PFSK-1 (cell line): ENCODE measurements around the gene CPN1.

Experiments
- FOXP2 ChIP-seq: optimal IDR thresholded peaks from 2 replicates; pipeline ENCODE3; 2011; ENCODE audit warnings: borderline replicate concordance, control low read depth, inconsistent platforms; ENCODE audit not compliant: insufficient read depth; ENCODE audit errors: extremely low read length, extremely low read depth
- POLR2AphosphoS5 ChIP-seq: IDR thresholded peaks from 2 replicates; pipeline ENCODE4 v1.6.1; 2012; ENCODE audit warnings: low read depth, mild to moderate bottlenecking, control low read depth, low read length, moderate library complexity
- SIN3A ChIP-seq: IDR thresholded peaks from 2 replicates; pipeline ENCODE4 v1.6.1; 2012; ENCODE audit warnings: mild to moderate bottlenecking, low read length, moderate library complexity, borderline replicate concordance; ENCODE audit not compliant: insufficient read depth
- TAF1 ChIP-seq: IDR thresholded peaks from 2 replicates; pipeline ENCODE4 v1.6.1; 2012; ENCODE audit warnings: low read length, control low read depth, borderline replicate concordance; ENCODE audit not compliant: insufficient read depth
- TF ChIP-seq, protein P1 (sequence below), 2 experiments: IDR thresholded peaks; 2 replicates each; pipeline versions ENCODE4 v1.6.1 to v1.8.0; 2011 to 2012; ENCODE audit warnings: low read depth in 2 of 2, low read length in 2 of 2, control low read depth in 1 of 2, inconsistent platforms in 1 of 2, mild to moderate bottlenecking in 1 of 2, moderate library complexity in 1 of 2; ENCODE audit not compliant: insufficient read depth in 1 of 2

Gene CPN1

GRCh38 chr10:100043796-100044195 lies 37.9 kb downstream of the CPN1 start:
- no peak for TF ChIP-seq FOXP2
- TF ChIP-seq, protein P1, sequence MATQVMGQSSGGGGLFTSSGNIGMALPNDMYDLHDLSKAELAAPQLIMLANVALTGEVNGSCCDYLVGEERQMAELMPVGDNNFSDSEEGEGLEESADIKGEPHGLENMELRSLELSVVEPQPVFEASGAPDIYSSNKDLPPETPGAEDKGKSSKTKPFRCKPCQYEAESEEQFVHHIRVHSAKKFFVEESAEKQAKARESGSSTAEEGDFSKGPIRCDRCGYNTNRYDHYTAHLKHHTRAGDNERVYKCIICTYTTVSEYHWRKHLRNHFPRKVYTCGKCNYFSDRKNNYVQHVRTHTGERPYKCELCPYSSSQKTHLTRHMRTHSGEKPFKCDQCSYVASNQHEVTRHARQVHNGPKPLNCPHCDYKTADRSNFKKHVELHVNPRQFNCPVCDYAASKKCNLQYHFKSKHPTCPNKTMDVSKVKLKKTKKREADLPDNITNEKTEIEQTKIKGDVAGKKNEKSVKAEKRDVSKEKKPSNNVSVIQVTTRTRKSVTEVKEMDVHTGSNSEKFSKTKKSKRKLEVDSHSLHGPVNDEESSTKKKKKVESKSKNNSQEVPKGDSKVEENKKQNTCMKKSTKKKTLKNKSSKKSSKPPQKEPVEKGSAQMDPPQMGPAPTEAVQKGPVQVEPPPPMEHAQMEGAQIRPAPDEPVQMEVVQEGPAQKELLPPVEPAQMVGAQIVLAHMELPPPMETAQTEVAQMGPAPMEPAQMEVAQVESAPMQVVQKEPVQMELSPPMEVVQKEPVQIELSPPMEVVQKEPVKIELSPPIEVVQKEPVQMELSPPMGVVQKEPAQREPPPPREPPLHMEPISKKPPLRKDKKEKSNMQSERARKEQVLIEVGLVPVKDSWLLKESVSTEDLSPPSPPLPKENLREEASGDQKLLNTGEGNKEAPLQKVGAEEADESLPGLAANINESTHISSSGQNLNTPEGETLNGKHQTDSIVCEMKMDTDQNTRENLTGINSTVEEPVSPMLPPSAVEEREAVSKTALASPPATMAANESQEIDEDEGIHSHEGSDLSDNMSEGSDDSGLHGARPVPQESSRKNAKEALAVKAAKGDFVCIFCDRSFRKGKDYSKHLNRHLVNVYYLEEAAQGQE (IDR thresholded peaks at IDR 0.05; ENCODE audit: insufficient read depth in 1 of 2, low read depth in 2 of 2, low read length in 2 of 2), result no peak
- no peak for TF ChIP-seq TAF1
- no peak for TF ChIP-seq POLR2AphosphoS5
- no peak for TF ChIP-seq SIN3A

GRCh38 chr10:100043344-100043743 lies 38.3 kb downstream of the CPN1 start:
- TF ChIP-seq TAF1, result no peak
- TF ChIP-seq POLR2AphosphoS5, result no peak
- no peak for TF ChIP-seq SIN3A
- TF ChIP-seq FOXP2, result no peak
- TF ChIP-seq, protein P1 (IDR thresholded peaks at IDR 0.05; ENCODE audit: insufficient read depth in 1 of 2, low read depth in 2 of 2, low read length in 2 of 2), result no peak

DNA sequence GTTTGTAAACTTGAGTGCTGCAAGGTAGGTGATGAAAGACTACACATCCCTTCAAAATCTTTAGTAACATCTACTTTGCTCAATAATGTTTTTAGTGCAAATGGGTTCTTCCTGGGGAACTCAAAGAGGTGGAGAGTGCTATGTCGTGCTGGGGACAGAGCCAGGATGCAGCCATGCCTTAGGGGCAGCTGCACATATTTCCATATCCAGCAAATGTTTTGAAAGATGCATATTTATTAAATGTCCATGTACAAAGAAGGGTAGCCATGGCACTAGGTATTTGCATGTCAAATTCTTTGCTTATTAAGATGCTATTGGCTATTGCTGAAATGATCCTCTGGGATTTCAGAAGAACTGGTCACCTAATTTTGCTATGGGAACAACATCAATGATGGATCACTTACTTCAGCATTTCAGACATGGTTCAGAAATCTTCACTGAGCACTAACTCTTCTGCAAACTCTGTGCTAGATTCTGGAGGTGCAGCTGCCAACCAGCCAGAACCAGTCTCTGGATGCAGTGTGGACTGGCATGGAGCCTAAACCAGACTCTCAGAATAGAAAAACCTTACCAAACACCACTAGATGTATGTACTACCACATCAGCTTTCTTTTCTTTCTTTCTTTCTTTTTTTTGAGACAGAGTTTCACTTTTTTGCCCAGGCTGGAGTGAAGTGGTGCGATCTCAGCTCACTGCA lies 40.2 kb downstream of the CPN1 start:
- no peak for TF ChIP-seq FOXP2
- TF ChIP-seq SIN3A, result no peak
- TF ChIP-seq, protein P1 (IDR thresholded peaks at IDR 0.05; ENCODE audit: insufficient read depth in 1 of 2, low read depth in 2 of 2, low read length in 2 of 2), result no peak

DNA sequence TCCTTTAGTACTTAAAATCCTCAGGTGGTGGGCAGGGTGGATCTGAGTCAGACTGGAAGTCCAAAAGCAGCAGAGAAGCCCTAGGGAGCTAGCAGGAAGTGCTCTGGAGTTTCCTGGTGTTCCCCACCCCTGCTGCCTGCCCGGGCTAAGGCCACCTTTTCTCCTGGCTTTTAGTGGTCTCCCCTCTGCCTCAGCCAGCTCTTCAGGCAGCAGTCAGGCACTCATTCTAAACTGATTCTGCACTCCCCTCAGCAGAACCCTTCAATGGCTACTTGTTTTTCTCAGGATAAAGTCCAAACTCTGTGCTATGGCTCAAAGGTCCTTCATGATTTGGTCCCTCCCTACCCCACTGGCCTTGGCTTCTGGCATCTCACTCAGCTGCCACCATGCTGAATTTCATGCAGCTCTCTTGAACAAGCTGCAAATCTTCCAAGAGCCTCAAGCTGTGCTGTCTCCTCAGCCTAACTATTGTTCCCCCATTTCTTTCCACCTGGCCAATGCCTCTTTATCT lies 43.1 kb downstream of the CPN1 start:
- TF ChIP-seq TAF1, result no peak
- TF ChIP-seq POLR2AphosphoS5, result no peak
- TF ChIP-seq, protein P1 (IDR thresholded peaks at IDR 0.05; ENCODE audit: insufficient read depth in 1 of 2, low read depth in 2 of 2, low read length in 2 of 2), result no peak
- TF ChIP-seq FOXP2, result no peak
- no peak for TF ChIP-seq SIN3A
